Measurements from ENCODE around the gene CYP4F3.

Gene CYP4F3

DNA sequence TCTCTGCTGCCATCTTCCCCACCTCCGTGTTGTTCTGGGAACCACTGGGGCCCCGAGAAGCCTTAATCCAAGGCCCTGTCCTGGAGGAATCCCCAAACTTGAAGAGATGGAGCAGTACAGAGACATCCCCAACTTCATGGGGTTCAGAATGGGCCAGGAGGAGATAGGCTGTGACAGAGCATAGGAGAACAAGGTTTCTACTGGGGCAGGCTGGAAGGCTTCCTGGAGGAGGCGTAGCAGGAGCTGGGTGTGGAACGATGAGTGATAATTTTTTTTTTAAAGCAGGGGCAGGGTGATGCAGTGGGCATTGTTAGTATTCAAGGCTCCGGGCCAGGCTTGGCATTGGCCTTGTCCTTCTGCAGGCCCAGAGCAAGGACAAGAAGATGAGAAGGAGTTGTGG, 22.4 kb upstream of the CYP4F3 start (continued):
- no peak for TF ChIP-seq SNAI2 (CRISPR knock-in tag; IDR thresholded peaks at IDR 0.05)
- TF ChIP-seq ZFP30 (CRISPR knock-in tag; IDR thresholded peaks at IDR 0.05): no peak
- no peak for TF ChIP-seq ZNF565 (CRISPR knock-in tag; conservative IDR thresholded peaks at IDR 0.05; ENCODE audit: low read depth)
- TF ChIP-seq ISL1 (CRISPR knock-in tag; IDR thresholded peaks at IDR 0.05): no peak
- no peak for TF ChIP-seq ZNF70 (CRISPR knock-in tag; IDR thresholded peaks at IDR 0.05)
- no peak for TF ChIP-seq ARNTL (CRISPR knock-in tag; IDR thresholded peaks at IDR 0.05; ENCODE audit: borderline replicate concordance, low read depth)
- TF ChIP-seq ESRRG (CRISPR knock-in tag; IDR thresholded peaks at IDR 0.05): no peak

DNA sequence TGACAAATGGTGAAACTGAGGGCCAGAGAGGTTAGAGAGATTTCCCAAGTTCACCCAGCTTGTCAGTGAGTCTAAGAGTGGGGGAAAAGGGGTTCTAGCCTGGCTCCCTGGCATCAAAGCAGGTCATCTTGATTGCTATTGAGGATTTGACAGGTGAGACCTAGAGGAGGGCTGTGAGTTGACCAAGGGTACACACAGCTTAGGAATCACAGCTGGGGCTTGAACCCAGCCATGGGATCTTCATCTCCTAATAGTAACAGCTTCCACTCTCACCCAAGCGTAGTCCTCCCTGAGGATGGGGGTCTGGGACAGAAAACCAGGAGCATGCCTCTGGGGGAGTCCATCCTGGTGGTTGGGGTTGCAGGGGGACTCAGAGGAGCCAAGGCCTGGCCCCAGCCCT, 18.9 kb upstream of the CYP4F3 start:
- TF ChIP-seq PPARA (CRISPR knock-in tag; IDR thresholded peaks at IDR 0.05; ENCODE audit: borderline replicate concordance) (no peak), ESRRG (CRISPR knock-in tag; IDR thresholded peaks at IDR 0.05) (no peak), ZNF565 (CRISPR knock-in tag; conservative IDR thresholded peaks at IDR 0.05; ENCODE audit: low read depth) (no peak), ZNF70 (CRISPR knock-in tag; IDR thresholded peaks at IDR 0.05) (no peak), ZC3H10 (CRISPR knock-in tag; IDR thresholded peaks at IDR 0.05) (no peak), ZFP30 (CRISPR knock-in tag; IDR thresholded peaks at IDR 0.05) (no peak), TCF4 (CRISPR knock-in tag; IDR thresholded peaks at IDR 0.05; ENCODE audit: borderline replicate concordance) (no peak)
- TF ChIP-seq, protein P1, sequence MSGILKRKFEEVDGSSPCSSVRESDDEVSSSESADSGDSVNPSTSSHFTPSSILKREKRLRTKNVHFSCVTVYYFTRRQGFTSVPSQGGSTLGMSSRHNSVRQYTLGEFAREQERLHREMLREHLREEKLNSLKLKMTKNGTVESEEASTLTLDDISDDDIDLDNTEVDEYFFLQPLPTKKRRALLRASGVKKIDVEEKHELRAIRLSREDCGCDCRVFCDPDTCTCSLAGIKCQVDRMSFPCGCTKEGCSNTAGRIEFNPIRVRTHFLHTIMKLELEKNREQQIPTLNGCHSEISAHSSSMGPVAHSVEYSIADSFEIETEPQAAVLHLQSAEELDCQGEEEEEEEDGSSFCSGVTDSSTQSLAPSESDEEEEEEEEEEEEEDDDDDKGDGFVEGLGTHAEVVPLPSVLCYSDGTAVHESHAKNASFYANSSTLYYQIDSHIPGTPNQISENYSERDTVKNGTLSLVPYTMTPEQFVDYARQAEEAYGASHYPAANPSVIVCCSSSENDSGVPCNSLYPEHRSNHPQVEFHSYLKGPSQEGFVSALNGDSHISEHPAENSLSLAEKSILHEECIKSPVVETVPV (CRISPR knock-in tag; IDR thresholded peaks at IDR 0.05): no peak

DNA sequence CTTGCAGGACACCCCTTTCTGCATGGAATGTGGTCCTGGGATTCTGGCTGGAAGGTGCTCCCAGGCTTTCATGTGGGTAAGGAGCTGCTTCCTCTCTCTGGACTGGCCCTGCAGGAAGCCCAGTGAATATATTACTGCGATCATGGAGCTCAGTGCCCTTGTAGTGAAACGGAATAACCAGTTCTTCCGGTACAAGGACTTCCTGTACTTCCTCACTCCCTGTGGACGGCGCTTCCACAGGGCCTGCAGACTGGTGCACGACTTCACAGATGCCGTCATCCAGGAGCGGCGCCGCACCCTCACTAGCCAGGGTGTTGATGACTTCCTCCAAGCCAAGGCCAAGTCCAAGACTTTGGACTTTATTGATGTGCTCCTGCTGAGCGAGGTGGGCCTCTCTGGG, 17.7 kb upstream of the CYP4F3 start:
- ATAC-seq: no peak
- TF ChIP-seq ZNF70 (CRISPR knock-in tag; IDR thresholded peaks at IDR 0.05): no peak
- TF ChIP-seq RARB (CRISPR knock-in tag; IDR thresholded peaks at IDR 0.05): no peak
- no peak for TF ChIP-seq ESRRG (CRISPR knock-in tag; IDR thresholded peaks at IDR 0.05)
- no peak for TF ChIP-seq ARNTL (CRISPR knock-in tag; IDR thresholded peaks at IDR 0.05; ENCODE audit: borderline replicate concordance, low read depth)
- no peak for TF ChIP-seq SNAI2 (CRISPR knock-in tag; IDR thresholded peaks at IDR 0.05)
- no peak for TF ChIP-seq ZC3H10 (CRISPR knock-in tag; IDR thresholded peaks at IDR 0.05)
- TF ChIP-seq, protein P2, sequence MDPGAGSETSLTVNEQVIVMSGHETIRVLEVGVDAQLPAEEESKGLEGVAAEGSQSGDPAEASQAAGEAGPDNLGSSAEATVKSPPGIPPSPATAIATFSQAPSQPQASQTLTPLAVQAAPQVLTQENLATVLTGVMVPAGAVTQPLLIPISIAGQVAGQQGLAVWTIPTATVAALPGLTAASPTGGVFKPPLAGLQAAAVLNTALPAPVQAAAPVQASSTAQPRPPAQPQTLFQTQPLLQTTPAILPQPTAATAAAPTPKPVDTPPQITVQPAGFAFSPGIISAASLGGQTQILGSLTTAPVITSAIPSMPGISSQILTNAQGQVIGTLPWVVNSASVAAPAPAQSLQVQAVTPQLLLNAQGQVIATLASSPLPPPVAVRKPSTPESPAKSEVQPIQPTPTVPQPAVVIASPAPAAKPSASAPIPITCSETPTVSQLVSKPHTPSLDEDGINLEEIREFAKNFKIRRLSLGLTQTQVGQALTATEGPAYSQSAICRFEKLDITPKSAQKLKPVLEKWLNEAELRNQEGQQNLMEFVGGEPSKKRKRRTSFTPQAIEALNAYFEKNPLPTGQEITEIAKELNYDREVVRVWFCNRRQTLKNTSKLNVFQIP (CRISPR knock-in tag; IDR thresholded peaks at IDR 0.05; ENCODE audit: borderline replicate concordance, low read depth): no peak
- TF ChIP-seq OSR1 (CRISPR knock-in tag; IDR thresholded peaks at IDR 0.05): no peak
- TF ChIP-seq ZFP3 (CRISPR knock-in tag; IDR thresholded peaks at IDR 0.05): no peak
- TF ChIP-seq PPARA (CRISPR knock-in tag; IDR thresholded peaks at IDR 0.05; ENCODE audit: borderline replicate concordance): no peak
- TF ChIP-seq GLIS3 (CRISPR knock-in tag; IDR thresholded peaks at IDR 0.05): no peak
- no peak for TF ChIP-seq ZNF8 (CRISPR knock-in tag; IDR thresholded peaks at IDR 0.05)
- no peak for TF ChIP-seq CSDC2 (CRISPR knock-in tag; IDR thresholded peaks at IDR 0.05)
- no peak for TF ChIP-seq ZFP30 (CRISPR knock-in tag; IDR thresholded peaks at IDR 0.05)
- no peak for TF ChIP-seq ISL1 (CRISPR knock-in tag; IDR thresholded peaks at IDR 0.05)
- TF ChIP-seq, protein P3, sequence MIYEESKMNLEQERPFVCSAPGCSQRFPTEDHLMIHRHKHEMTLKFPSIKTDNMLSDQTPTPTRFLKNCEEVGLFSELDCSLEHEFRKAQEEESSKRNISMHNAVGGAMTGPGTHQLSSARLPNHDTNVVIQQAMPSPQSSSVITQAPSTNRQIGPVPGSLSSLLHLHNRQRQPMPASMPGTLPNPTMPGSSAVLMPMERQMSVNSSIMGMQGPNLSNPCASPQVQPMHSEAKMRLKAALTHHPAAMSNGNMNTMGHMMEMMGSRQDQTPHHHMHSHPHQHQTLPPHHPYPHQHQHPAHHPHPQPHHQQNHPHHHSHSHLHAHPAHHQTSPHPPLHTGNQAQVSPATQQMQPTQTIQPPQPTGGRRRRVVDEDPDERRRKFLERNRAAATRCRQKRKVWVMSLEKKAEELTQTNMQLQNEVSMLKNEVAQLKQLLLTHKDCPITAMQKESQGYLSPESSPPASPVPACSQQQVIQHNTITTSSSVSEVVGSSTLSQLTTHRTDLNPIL (CRISPR knock-in tag; IDR thresholded peaks at IDR 0.05; ENCODE audit: low read depth): no peak
- TF ChIP-seq, protein P4, sequence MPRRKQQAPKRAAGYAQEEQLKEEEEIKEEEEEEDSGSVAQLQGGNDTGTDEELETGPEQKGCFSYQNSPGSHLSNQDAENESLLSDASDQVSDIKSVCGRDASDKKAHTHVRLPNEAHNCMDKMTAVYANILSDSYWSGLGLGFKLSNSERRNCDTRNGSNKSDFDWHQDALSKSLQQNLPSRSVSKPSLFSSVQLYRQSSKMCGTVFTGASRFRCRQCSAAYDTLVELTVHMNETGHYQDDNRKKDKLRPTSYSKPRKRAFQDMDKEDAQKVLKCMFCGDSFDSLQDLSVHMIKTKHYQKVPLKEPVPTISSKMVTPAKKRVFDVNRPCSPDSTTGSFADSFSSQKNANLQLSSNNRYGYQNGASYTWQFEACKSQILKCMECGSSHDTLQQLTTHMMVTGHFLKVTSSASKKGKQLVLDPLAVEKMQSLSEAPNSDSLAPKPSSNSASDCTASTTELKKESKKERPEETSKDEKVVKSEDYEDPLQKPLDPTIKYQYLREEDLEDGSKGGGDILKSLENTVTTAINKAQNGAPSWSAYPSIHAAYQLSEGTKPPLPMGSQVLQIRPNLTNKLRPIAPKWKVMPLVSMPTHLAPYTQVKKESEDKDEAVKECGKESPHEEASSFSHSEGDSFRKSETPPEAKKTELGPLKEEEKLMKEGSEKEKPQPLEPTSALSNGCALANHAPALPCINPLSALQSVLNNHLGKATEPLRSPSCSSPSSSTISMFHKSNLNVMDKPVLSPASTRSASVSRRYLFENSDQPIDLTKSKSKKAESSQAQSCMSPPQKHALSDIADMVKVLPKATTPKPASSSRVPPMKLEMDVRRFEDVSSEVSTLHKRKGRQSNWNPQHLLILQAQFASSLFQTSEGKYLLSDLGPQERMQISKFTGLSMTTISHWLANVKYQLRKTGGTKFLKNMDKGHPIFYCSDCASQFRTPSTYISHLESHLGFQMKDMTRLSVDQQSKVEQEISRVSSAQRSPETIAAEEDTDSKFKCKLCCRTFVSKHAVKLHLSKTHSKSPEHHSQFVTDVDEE (CRISPR knock-in tag; IDR thresholded peaks at IDR 0.05): no peak

More for the DNA sequence above, 18.9 kb upstream of the CYP4F3 start:
- no peak for ATAC-seq

DNA sequence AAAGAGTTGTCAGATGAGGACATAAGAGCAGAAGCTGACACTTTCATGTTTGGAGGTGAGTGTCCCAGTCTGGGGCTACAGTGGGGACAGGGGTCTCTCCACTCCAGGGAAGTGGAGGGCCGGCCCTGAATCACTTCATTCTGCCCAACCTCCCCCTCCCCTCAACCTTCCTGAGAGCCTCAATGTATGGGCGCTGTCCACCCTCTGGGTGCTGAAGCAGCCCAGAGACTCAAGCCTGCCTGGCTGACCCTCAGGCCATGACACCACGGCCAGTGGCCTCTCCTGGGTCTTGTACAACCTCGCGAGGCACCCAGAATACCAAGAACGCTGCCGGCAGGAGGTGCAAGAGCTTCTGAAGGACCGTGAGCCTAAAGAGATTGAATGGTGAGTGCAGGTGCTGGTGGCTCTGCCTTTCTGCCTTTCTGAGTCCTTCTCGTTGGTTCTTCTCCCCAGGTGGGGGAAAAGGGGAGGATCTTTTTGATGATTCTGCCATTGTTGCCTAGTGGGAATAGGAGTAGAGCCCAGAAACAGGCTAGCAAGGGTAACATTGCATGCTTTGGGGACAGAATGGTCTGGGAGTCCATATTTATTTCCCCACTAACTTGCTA, 16.9 kb upstream of the CYP4F3 start:
- ATAC-seq: no peak
- no peak for TF ChIP-seq CSDC2 (CRISPR knock-in tag; IDR thresholded peaks at IDR 0.05)
- TF ChIP-seq, protein P4 (CRISPR knock-in tag; IDR thresholded peaks at IDR 0.05): no peak
- no peak for TF ChIP-seq ZC3H10 (CRISPR knock-in tag; IDR thresholded peaks at IDR 0.05)
- TF ChIP-seq BACH2 (CRISPR knock-in tag; IDR thresholded peaks at IDR 0.05; ENCODE audit: borderline replicate concordance): no peak
- TF ChIP-seq, protein P5, sequence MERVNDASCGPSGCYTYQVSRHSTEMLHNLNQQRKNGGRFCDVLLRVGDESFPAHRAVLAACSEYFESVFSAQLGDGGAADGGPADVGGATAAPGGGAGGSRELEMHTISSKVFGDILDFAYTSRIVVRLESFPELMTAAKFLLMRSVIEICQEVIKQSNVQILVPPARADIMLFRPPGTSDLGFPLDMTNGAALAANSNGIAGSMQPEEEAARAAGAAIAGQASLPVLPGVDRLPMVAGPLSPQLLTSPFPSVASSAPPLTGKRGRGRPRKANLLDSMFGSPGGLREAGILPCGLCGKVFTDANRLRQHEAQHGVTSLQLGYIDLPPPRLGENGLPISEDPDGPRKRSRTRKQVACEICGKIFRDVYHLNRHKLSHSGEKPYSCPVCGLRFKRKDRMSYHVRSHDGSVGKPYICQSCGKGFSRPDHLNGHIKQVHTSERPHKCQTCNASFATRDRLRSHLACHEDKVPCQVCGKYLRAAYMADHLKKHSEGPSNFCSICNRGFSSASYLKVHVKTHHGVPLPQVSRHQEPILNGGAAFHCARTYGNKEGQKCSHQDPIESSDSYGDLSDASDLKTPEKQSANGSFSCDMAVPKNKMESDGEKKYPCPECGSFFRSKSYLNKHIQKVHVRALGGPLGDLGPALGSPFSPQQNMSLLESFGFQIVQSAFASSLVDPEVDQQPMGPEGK (CRISPR knock-in tag; IDR thresholded peaks at IDR 0.05; ENCODE audit: borderline replicate concordance): no peak
- no peak for TF ChIP-seq PPARA (CRISPR knock-in tag; IDR thresholded peaks at IDR 0.05; ENCODE audit: borderline replicate concordance)
- TF ChIP-seq SNAI2 (CRISPR knock-in tag; IDR thresholded peaks at IDR 0.05): no peak
- TF ChIP-seq OSR1 (CRISPR knock-in tag; IDR thresholded peaks at IDR 0.05): no peak
- TF ChIP-seq ZFP30 (CRISPR knock-in tag; IDR thresholded peaks at IDR 0.05): no peak
- TF ChIP-seq TOX (CRISPR knock-in tag; IDR thresholded peaks at IDR 0.05; ENCODE audit: borderline replicate concordance): no peak
- no peak for TF ChIP-seq ZNF70 (CRISPR knock-in tag; IDR thresholded peaks at IDR 0.05)
- no peak for TF ChIP-seq ISL1 (CRISPR knock-in tag; IDR thresholded peaks at IDR 0.05)
- no peak for TF ChIP-seq ZFP3 (CRISPR knock-in tag; IDR thresholded peaks at IDR 0.05)

Data from SK-N-SH treated with all-trans-retinoic acid at 6 μM for 48 hours (cell line).